Endothelial cell of umbilical vein (primary cell): ENCODE data around the gene NNT. TPM values are rescaled to one million over a fixed set of nuclear protein-coding genes. Genes with fewer than 3 reads are reported as not detected.

Experiments used
- BruUV-seq: library from RNA; stranded (reverse); fragments of 400-500 nt; replicated peaks from 2 replicates; lab custom pipeline; 2021; lab: Mats Ljungman, UMichigan
- CTCF ChIA-PET: fragments of 300-600, 350-600 bp; sonication (Branson Sonifier 250); formaldehyde crosslinking; loops from one replicate; lab custom pipeline; 2021; ENCODE audit warnings: antibody characterized with exemption, inconsistent platforms; lab: Charles Lee
- POLR2A ChIA-PET: fragments of 300-600, 350-600 bp; sonication (Branson Sonifier 250); formaldehyde crosslinking; loops from one replicate; lab custom pipeline; 2021; ENCODE audit warnings: antibody characterized with exemption, inconsistent platforms; lab: Charles Lee
- DNase-seq: peaks from one replicate; pipeline ENCODE4 v3.0.0-alpha.2; 2011; ENCODE audit warnings: low read depth, low spot score
- FAIRE-seq: peaks from 2 replicates; lab custom pipeline; 2011; peaks lifted over from hg19 to GRCh38; lab: Jason Lieb, UNC
- H2AFZ ChIP-seq: 2 replicates; pipeline ENCODE4 v1.6.0; 2012; ENCODE audit warnings: low read depth, low read length, control low read depth, inconsistent platforms
- H3K27ac ChIP-seq: 2 replicates; pipeline ENCODE4 v1.5.1; 2011; ENCODE audit warnings: low read depth, mild to moderate bottlenecking, control low read depth, low read length, moderate library complexity; ENCODE audit not compliant: insufficient read depth
- H3K27me3 ChIP-seq, 2 experiments: 2 replicates each; pipeline versions ENCODE4 v1.6.0 to v1.6.1; 2011; ENCODE audit warnings: low read length in 2 of 2, mixed read lengths in 1 of 2; ENCODE audit not compliant: control insufficient read depth in 2 of 2, insufficient read depth in 2 of 2
- H3K36me3 ChIP-seq, 2 experiments: 2 replicates in 1 of 2; 3 replicates in 1 of 2; pipeline ENCODE4 v1.5.1; 2011; ENCODE audit warnings: low read length in 2 of 2, mild to moderate bottlenecking in 1 of 2, moderate library complexity in 1 of 2; ENCODE audit not compliant: control insufficient read depth in 2 of 2, insufficient read depth in 2 of 2; ENCODE audit errors: extremely low read depth in 1 of 2
- H3K4me1 ChIP-seq: 3 replicates; pipeline ENCODE4 v1.5.1; 2011; ENCODE audit warnings: mild to moderate bottlenecking, low read length; ENCODE audit not compliant: control insufficient read depth, insufficient read depth; ENCODE audit errors: extremely low read depth
- H3K4me2 ChIP-seq: 2 replicates; pipeline ENCODE4 v1.6.1; 2011; ENCODE audit warnings: low read length, control low read depth, mixed read lengths; ENCODE audit not compliant: insufficient read depth
- H3K4me3 ChIP-seq, 3 experiments: fragments of 200-600 bp in 1 of 3; sonication (generic), shearing (Covaris generic) in 1 of 3; replicated peaks in 1 of 3; 2 replicates each; pipeline ENCODE4 v1.5.1; 2011 to 2016; ENCODE audit warnings: control low read depth in 3 of 3, low read length in 3 of 3, mild to moderate bottlenecking in 2 of 3, inconsistent platforms in 1 of 3, low read depth in 1 of 3, moderate library complexity in 1 of 3; ENCODE audit not compliant: insufficient read depth in 1 of 3
- H3K79me2 ChIP-seq: 2 replicates; pipeline ENCODE4 v1.6.0; 2012; ENCODE audit warnings: low read length, inconsistent platforms; ENCODE audit not compliant: control insufficient read depth, insufficient read depth
- H3K9ac ChIP-seq: replicated peaks from 2 replicates; pipeline ENCODE3; 2011; ENCODE audit warnings: low read length, control low read depth; ENCODE audit not compliant: insufficient read depth; ENCODE audit errors: extremely low read depth
- H3K9me1 ChIP-seq: replicated peaks from 3 replicates; pipeline ENCODE4 v1.6.0; 2011; ENCODE audit warnings: mild to moderate bottlenecking, low read length; ENCODE audit not compliant: control insufficient read depth, insufficient read depth; ENCODE audit errors: extremely low read depth
- H3K9me3 ChIP-seq: replicated peaks from 2 replicates; pipeline ENCODE4 v1.5.1; 2012; ENCODE audit warnings: low read length, inconsistent platforms; ENCODE audit not compliant: control insufficient read depth, insufficient read depth
- H4K20me1 ChIP-seq: replicated peaks from 2 replicates; pipeline ENCODE3; 2011; ENCODE audit warnings: mild to moderate bottlenecking, low read length; ENCODE audit not compliant: control insufficient read depth, insufficient read depth; ENCODE audit errors: extremely low read depth
- EZH2 ChIP-seq: IDR thresholded peaks from 2 replicates; pipeline ENCODE4 v1.6.1; 2012; ENCODE audit warnings: borderline replicate concordance, low read depth, mild to moderate bottlenecking, moderate library complexity, low read length, inconsistent platforms; ENCODE audit not compliant: severe bottlenecking
- FOS ChIP-seq: IDR thresholded peaks from 2 replicates; pipeline ENCODE4 v1.6.1; 2011; ENCODE audit warnings: mild to moderate bottlenecking, low read length, moderate library complexity, borderline replicate concordance; ENCODE audit not compliant: insufficient read depth
- GATA2 ChIP-seq: IDR thresholded peaks from 2 replicates; pipeline ENCODE4 v1.7.0; 2011; ENCODE audit warnings: low read depth, mild to moderate bottlenecking, moderate library complexity, mixed read lengths, low read length; ENCODE audit not compliant: insufficient read length, insufficient read depth
- JUN ChIP-seq: IDR thresholded peaks from 2 replicates; pipeline ENCODE4 v1.6.1; 2011; ENCODE audit warnings: borderline replicate concordance, low read depth; ENCODE audit not compliant: insufficient read length, insufficient read depth
- MYC ChIP-seq: IDR thresholded peaks from one replicate; pipeline ENCODE4 v1.6.1; 2011; ENCODE audit warnings: mild to moderate bottlenecking, low read depth, low read length
- POLR2A ChIP-seq: IDR thresholded peaks from 2 replicates; pipeline ENCODE4 v1.6.1; 2012; ENCODE audit warnings: low read depth, mild to moderate bottlenecking, control low read depth, low read length
- POLR2AphosphoS5 ChIP-seq: IDR thresholded peaks from 2 replicates; pipeline ENCODE4 v1.6.1; 2012; ENCODE audit warnings: low read depth, mild to moderate bottlenecking, control low read depth, low read length, moderate library complexity; ENCODE audit not compliant: insufficient read depth
- dilution Hi-C: fragments of 300-500 bp; cut with MboI; formaldehyde crosslinking; loops from one replicate; pipeline ENCODE4 v1.15.0; 2019; ENCODE audit warnings: low sequenced_read_pairs; ENCODE audit not compliant: extremely low pct_ligation_motif_present
- intact Hi-C: fragments of 100-400 bp; cut with micrococcal nuclease; formaldehyde crosslinking; loops from one replicate; pipeline ENCODE4 v1.10.0; 2022
- polyA plus RNA-seq, 4 experiments: library from polyadenylated mRNA; depleted of rRNA in 3 of 4; stranded (reverse) in 3 of 4; unstranded in 1 of 4; fragments of >200 nt; gene quantifications; 2 replicates each; pipeline versions ENCODE4 v1.2.1 to v1.2.3, GENCODE V29; 2011 to 2012; ENCODE audit warnings: missing spikeins in 1 of 4
- total RNA-seq: library from RNA; stranded (reverse); gene quantifications from 2 replicates; pipeline ENCODE4 v1.2.3, GENCODE V29; 2021
- TF ChIP-seq, protein P1 (sequence below), 2 donors: IDR thresholded peaks; 1 replicate in 1 of 2; 2 replicates in 1 of 2; pipeline ENCODE4 v1.5.1; 2011; ENCODE audit warnings: low read length in 2 of 2, mild to moderate bottlenecking in 2 of 2, moderate library complexity in 2 of 2, control low read depth in 1 of 2, inconsistent platforms in 1 of 2, low read depth in 1 of 2; ENCODE audit not compliant: insufficient read depth in 1 of 2; ENCODE audit errors: extremely low read depth in 1 of 2
- TF ChIP-seq, protein P2 (sequence below): IDR thresholded peaks from 2 replicates; pipeline ENCODE4 v1.6.1; 2011; ENCODE audit not compliant: insufficient read depth, insufficient read length

The NNT gene
- total and polyA plus RNA-seq, 2 donors (not counting 3 experiments of a cell fraction or from before 2014, with no cell fraction given), result 38.2 to 82.5 TPM

DNA sequence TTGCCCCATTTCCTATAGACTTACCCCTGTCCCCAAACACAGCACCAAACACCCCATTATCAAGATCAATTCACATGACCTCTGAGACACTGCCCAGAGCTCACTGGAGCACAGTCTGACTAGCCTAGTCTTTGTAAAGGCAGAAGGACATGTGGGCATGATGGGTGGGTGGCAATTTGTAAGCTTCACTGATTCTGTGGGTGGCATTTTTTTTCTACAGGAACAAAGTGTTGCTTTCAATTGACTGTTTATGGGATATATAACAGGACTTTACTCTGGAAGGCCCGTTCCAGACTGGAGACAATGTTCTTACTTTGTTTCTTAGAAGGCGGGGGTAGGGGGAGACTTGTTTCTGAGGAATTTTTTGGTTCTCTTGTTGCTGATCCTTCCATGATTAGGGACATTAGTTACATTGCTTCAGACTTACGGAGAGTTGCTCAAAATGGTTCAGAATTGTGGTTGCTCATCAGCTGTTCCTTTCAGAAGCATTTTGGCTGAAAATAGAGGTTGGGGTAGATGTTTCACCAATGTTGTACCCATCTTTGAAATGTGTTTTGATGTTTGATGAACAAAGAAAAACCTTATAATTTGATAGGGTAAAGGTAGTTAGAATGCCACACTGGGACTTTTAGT, 20.2 kb downstream of the NNT start:
- no peaks in the 10 kb centered on the region for H3K4me1 ChIP-seq
- H3K4me2 ChIP-seq, result no peak overlapping the region
- DNase-seq (no peak), FAIRE-seq (no peak)
- no peaks in the 10 kb centered on the region for H3K9me1 ChIP-seq
- dilution Hi-C loops, result no loop called here
- H3K9ac ChIP-seq, result no peak overlapping the region
- no TSS peak for BruUV-seq
- H2AFZ ChIP-seq, result no peak overlapping the region
- H4K20me1 ChIP-seq, result no peaks in the 10 kb centered on the region
- H3K27ac ChIP-seq, result no peak overlapping the region
- no peak overlapping the region for H3K4me3 ChIP-seq
- H3K27me3 ChIP-seq, result no peaks in the 10 kb centered on the region
- H3K9me3 ChIP-seq, result no peaks in the 10 kb centered on the region
- H3K36me3 ChIP-seq, result peaks cover 5 to 8% of the 10 kb centered on the region in 2 experiments
- TF ChIP-seq POLR2A, result no peak
- no peak for TF ChIP-seq MYC
- no peak for TF ChIP-seq GATA2
- no peak for TF ChIP-seq EZH2
- TF ChIP-seq, protein P1, sequence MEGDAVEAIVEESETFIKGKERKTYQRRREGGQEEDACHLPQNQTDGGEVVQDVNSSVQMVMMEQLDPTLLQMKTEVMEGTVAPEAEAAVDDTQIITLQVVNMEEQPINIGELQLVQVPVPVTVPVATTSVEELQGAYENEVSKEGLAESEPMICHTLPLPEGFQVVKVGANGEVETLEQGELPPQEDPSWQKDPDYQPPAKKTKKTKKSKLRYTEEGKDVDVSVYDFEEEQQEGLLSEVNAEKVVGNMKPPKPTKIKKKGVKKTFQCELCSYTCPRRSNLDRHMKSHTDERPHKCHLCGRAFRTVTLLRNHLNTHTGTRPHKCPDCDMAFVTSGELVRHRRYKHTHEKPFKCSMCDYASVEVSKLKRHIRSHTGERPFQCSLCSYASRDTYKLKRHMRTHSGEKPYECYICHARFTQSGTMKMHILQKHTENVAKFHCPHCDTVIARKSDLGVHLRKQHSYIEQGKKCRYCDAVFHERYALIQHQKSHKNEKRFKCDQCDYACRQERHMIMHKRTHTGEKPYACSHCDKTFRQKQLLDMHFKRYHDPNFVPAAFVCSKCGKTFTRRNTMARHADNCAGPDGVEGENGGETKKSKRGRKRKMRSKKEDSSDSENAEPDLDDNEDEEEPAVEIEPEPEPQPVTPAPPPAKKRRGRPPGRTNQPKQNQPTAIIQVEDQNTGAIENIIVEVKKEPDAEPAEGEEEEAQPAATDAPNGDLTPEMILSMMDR (IDR thresholded peaks at IDR 0.05; ENCODE audit: extremely low read depth in 1 of 2, insufficient read depth in 1 of 2, low read depth in 1 of 2, low read length in 2 of 2), result no peak
- no peak for TF ChIP-seq JUN
- TF ChIP-seq FOS, result no peak
- no peak for TF ChIP-seq POLR2AphosphoS5
- TF ChIP-seq, protein P2, sequence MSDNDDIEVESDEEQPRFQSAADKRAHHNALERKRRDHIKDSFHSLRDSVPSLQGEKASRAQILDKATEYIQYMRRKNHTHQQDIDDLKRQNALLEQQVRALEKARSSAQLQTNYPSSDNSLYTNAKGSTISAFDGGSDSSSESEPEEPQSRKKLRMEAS, result no peak
- ChIA-PET CTCF (interaction anchor here (1.4 to 2.2 kb wide), 2 partner anchors 8 to 14 kb away, joined by 3 to 11 read pairs; no protein-coding TSS in a partner anchor), POLR2A (no interaction called here)
- H3K79me2 ChIP-seq, result no peaks in the 10 kb centered on the region
- intact Hi-C loops, result no loop called here
